GM19193 (cell line): Measurements from ENCODE around the gene SOHLH2.

Experiments
- POLR2A ChIP-seq: IDR thresholded peaks from 4 replicates; pipeline ENCODE4 v1.6.1; 2011; ENCODE audit not compliant: insufficient read depth, insufficient read length; ENCODE audit errors: extremely low read depth

Gene SOHLH2

DNA sequence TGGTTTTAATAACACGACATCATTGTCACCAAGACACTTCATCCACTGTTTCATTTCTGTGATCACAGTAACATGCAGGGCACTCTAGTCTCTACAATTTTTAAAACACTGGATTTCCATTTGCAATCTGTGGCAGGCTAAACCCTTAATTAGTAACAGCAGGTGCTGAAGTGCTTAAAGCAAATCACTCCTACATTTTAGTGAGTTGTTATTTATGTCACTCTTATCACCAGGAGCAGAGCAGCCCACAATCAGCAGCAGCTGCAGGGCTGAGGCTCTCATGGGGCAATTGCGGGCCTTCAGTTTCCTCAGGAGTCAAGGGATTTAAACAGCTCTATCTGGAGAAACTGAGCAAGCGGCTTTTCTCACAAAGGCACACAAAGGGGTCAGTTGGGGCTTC is 1.6 kb downstream of the SOHLH2 start:
- TF ChIP-seq POLR2A, result no peak

DNA sequence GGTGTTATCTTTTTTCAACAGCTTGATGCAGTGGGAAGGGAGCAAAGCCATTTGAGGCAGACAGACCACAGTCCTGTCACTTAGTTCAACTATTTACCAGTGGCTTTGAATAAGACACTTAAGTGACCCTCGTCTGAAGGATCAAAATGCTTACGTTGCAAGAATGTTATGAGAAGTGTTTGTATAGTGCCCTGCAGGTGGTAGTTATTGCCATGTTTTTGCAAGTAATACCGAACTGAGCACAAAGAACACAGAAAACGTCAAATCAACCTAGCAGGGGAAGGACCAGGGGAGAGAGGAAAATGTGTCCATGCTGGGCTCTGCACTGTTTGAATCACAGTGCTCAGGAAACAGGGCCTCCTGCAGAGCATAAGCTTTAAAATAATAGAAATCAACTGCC is 2.8 kb downstream of the SOHLH2 start:
- TF ChIP-seq POLR2A, result no peak

DNA sequence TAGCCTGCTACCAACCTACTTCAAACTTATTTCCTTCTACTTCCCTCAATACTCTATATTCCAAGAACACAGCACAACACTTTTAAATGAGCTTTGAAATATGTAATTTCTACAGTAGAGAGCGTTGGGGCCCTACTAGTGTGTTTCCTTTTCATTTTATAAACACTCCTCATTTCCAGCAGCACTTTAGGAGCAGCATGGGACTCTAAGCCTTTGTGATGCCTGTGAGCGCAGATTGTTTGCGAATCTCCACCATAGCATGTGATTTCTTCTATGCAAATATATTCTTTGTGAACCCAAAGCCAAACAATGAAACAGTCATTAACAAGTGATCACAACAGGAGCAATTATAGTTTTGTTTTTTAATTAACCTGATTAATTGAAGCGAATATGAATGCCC is 3.6 kb downstream of the SOHLH2 start:
- no peak for TF ChIP-seq POLR2A

DNA sequence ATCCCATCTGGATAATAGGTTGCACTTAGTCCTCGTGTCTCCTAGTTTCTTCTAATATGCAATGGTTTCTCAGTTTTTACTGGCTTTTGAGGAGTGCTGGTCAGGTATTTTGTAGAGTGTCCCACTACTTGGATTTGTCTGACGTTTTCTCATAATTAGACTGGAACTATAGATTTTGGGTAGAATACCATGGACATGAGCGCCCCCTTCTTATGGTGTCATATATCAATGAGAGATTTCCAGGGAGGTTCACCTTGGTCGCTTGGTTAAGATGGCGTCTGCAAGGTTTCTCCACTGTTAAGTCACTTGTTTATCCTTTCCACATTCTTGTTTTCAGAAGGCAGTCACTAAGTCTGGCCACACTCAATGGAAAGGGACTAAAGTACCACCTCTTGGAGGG is 6.7 kb downstream of the SOHLH2 start:
- no peak for TF ChIP-seq POLR2A

DNA sequence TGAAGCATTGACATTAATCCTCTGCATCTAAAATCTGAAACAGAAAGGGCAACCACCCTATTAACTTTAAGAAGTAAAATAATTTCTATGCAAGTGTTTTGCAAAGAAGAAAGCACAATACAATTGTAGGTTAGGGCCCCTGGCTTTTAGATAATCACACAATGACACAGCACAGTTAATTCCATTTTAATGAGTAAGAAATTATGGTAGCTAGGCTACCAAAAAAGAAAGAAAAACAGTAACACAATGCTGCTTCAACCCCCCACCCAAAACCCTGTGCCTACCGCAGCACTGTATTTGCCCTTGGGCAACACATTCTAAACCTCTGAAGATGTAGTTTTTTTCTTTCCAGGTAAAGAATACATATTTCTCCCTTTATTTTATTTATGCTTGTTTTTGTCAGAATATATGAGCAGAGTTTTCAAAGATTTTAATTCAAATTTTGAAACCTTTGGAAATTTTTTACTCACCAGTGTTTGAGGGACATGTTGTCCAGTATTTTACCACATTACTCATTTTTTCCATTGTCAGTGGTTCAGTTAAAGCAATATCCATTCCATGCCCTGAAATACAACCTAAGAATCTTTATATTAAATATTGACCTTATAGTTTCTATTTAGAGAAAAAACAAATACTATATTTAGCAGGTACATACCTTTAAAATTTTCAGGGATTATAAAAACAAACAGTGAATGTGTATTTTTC is 21.1 kb downstream of the SOHLH2 start:
- TF ChIP-seq POLR2A, result no peak

DNA sequence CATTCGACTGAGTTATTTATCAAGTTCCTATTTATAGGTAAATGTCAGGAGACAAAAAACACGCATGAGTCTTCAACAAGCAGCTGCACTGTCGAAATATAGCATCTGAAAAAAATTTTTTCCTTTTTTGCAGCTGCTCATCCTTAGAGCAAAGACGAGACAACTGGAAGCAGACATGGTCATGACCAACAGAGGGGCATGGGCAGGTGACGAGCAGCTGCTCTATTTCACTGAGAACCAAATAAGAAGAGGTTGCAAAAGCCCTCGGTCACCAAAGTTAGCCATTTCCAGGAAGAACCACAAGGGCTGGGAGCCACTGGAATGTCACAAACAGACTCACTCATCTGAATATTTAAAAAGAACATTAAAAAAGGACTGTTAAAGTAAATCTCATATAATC is 22.2 kb downstream of the SOHLH2 start:
- TF ChIP-seq POLR2A, result no peak

DNA sequence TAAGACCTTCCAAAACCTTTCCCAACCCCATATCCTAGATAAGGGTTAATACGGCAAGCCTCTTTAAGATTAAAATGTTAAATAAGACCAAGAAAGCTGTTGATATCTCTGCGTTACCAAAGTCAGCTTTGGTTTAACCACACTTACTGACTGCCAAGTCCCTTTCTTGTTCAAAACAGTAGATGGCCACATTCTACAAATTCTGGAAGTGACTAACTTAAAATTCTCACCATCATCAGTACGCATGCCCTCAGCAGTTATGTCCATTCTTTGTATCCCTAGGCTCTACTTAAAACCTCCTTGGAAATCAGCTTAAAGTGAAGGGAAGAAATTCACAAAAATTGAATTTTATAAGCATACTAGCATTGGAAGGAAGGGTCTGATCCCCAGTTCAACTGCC is 23.6 kb downstream of the SOHLH2 start:
- no peak for TF ChIP-seq POLR2A

DNA sequence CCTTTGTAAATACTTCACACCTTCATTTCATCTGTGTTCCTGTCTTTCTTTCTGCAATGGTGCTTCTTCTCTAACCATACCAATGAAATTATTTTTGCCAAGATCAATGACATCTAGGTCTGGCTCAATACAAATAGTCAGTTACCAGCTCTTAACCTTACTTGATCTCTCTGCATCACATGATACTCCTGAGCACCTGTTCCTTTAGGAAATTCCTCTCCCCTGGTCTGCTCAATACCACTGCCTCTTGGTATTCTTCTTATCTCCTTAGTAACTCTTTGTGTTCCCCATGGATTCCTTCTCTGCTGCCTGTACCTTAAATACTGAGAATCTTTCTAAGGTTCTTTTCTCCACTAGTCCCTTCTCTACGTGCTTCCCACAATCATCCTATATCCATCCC is 25.9 kb downstream of the SOHLH2 start:
- no peak for TF ChIP-seq POLR2A

DNA sequence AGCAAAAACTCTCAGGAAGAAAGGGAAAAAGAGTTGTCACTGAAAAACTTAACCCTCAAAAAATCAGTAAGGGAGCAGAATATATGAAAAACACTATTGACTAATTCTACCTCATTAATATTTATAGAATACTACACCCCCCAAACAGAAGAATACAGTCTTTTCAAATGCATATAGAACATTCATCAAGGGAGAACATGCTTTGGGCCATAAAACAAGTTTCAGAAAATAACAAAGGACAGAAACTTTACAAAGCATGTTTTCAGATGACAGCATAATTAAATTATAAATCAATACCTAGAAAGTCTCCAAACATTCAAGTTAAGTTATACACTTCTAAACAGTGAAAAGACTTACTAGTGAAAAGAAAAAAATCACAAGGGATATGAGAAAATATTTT is 30.5 kb downstream of the SOHLH2 start:
- no peak for TF ChIP-seq POLR2A

DNA sequence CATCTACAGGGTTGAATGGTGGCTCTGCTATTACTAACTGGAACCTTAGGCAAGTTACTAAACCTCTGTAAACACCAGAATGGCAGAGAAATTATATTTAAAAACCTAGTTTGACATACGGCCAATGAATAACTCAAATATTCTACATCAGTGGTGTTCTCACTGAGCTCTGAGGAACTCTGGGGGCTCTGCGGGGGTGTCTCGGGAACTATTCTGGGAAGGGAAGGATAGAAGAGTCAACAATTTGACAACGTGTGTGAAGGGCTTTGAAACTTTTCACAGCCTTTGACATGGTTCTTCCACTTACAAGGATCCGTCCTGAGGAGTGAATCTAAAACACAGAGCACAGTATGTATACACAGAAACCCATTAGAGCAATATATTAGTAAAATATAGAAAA is 38.7 kb downstream of the SOHLH2 start:
- TF ChIP-seq POLR2A, result no peak

DNA sequence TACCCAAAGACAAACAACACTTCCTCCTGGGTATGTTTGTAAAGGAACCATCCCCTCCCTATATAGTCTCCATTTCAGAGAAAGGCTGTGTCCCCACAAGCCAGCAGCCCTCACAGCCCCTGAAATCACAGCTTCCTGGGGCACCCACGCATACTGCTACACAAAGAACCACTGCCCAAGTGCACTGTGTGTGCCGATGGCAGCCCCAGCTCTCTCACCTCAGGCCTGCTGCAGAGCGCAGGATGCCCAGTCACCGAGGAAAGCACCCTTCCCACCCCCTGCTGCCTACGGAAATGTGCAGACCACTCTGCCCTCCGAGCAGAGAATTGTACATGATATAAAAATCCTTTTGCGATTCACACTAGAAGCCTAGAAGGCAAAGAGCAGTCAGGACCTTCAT is 39.4 kb downstream of the SOHLH2 start:
- no peak for TF ChIP-seq POLR2A

DNA sequence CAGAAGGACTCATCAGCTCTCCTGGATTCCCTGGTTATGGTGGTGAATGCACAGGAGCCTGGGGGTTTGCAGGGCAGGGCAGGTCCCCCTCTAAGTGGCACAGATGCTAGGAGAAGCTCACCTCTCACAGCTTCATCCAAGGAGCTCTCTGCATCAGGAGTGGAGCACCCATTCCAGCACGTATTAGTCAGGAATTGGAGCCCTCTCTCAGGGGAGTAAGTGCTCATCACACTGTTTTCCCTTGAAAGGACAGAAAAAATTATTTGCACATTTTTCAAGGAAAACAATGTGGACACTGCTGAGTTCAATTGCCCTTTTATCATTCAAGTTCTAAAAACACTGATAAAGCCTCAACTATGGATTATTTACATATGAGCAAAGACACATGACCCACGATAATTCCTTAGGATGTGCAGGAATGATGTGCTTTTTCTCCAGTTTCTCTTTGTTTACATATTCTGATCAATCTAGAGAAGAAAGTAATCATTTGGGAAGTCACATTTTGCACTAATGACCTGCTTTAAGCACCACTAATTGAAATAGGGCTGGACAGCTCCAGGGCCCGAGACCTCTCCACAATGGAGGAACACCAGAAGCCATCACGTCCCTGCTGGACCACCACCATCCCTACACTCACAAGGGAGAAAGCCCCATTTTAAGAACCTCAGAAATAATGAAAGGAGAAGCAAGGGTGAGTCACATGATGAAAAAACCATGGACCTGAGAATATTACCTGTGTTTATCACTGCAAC is 40.6 kb downstream of the SOHLH2 start:
- no peak for TF ChIP-seq POLR2A

DNA sequence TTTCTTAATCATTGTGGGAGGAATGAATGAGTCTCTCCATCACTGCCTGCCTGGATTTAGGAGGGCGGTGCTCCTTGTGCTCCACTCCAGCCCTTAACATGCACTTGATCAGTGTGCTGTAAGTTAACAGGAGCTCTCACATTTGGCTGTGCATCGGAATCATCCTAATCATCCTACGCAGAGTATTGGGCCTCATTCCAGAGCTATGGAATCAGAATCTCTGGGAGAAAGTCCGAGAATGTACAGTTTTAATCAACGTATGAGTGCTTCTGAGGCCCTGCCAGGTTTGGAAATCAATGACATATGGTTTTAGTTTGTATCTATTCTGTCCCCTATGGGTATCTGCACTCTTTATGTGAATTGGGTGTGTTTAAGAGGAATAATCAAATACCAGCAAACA is 48.3 kb downstream of the SOHLH2 start:
- no peak for TF ChIP-seq POLR2A

DNA sequence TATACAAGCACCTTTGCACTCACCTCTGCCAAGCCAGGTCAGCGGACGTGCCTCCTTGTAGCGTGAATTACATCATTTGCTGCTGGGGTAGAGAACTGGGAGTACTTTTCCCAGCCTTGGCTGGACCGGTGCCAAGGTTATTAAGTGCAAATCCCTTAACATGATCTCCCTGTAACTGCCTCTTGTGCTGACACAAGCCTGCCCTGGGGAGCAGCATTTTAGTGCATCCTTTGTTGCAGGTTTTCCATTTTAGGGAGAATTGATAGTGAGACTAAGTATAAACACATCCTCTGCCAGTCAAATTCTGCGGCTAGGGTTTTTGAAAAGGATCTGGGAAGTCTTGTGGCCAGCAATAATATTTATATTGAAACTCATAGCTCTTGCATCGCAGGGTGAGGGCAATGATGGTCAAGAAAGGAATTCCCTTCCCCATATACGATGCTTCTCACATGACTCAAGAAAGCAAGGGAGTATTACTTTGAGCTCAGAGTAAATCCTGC is 50.5 kb downstream of the SOHLH2 start:
- no peak for TF ChIP-seq POLR2A

DNA sequence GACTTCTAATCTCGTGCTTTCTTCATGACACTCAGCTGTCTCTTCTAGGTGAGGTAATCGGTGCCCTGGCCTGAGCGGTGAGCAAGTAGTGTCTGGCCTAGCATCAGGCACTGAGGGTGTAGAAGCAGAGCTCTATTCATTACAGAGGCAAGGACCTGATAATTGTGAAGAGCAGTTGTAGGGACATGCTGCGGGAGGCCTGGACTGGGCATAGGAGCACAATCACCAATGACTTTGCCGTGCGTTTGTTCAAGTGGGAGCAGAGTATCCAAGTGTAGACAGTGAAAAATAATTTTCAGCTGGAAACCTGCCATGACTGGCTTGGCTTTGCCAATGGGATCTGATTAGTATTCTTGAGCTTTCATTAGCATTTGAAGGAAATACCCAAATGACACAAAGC is 51.1 kb downstream of the SOHLH2 start:
- no peak for TF ChIP-seq POLR2A

DNA sequence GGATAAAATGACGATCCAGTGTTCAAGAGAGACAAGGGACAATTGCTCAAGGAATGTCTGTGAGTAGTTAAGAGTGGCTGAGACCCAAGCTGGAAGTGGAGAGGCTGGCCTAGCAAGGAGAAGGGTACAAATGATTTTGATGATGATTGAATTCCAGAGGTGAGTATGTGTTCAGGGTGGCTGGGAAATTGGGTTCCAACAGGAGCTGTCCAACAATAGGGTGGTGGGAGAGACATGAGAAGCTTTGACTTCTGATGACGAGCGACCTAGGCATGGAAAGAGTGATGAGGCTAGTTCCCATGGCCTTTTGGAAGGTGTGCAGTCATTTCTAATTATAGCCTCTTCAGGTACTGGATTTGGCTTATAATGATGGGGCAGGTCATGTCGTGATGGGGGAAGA is 54.1 kb downstream of the SOHLH2 start:
- TF ChIP-seq POLR2A, result no peak
